Skeletal muscle satellite cell (primary cell): Measurements from ENCODE around the gene PLCB1. TPM values are rescaled to one million over a fixed set of nuclear protein-coding genes. Genes with fewer than 3 reads are reported as not detected.

Source experiments
- H3K27me3 ChIP-seq: 2 replicates; pipeline ENCODE4 v1.7.0; 2013; ENCODE audit warnings: low read length; ENCODE audit not compliant: control insufficient read depth, insufficient read depth
- H3K36me3 ChIP-seq: 2 replicates; pipeline ENCODE4 v1.7.0; 2013; ENCODE audit warnings: mild to moderate bottlenecking, control low read depth, low read length; ENCODE audit not compliant: insufficient read depth
- H3K4me1 ChIP-seq: 2 replicates; pipeline ENCODE4 v1.7.0; 2013; ENCODE audit warnings: low read length; ENCODE audit not compliant: control insufficient read depth, insufficient read depth
- H3K4me2 ChIP-seq: 2 replicates; pipeline ENCODE4 v1.7.0; 2013; ENCODE audit warnings: mild to moderate bottlenecking, low read length
- H3K4me3 ChIP-seq: 2 replicates; pipeline ENCODE4 v1.7.0; 2013; ENCODE audit warnings: low read length
- H3K9ac ChIP-seq: 2 replicates; pipeline ENCODE4 v1.7.0; 2013; ENCODE audit warnings: mild to moderate bottlenecking, low read depth, low read length, moderate library complexity
- H3K9me3 ChIP-seq: replicated peaks from 2 replicates; pipeline ENCODE4 v1.7.0; 2013; ENCODE audit warnings: mild to moderate bottlenecking, control low read depth, low read length
- small RNA-seq: library from RNA; depleted of rRNA; stranded (forward); fragments of <200 nt; gene quantifications from one replicate; pipeline ENCODE3, GENCODE V24; 2012

Gene PLCB1

GRCh38 chr20:8914421-8914820 is 782.4 kb downstream of the PLCB1 start:
- Histone ChIP-seq H3K4me2 (no peak overlapping the region), H3K9ac (no peak overlapping the region), H3K4me1 (no peaks in the 10 kb centered on the region), H3K27me3 (no peaks in the 10 kb centered on the region), H3K9me3 (no peaks in the 10 kb centered on the region), H3K36me3 (no peaks in the 10 kb centered on the region), H3K4me3 (no peak overlapping the region)

- no peak overlapping the region for H3K4me2 ChIP-seq
- H3K9me3 ChIP-seq = no peaks in the 10 kb centered on the region
- H3K4me1 ChIP-seq = no peaks in the 10 kb centered on the region
- H3K4me3 ChIP-seq = no peak overlapping the region
- H3K9ac ChIP-seq = no peak overlapping the region
- no peaks in the 10 kb centered on the region for H3K36me3 ChIP-seq
- H3K27me3 ChIP-seq = no peaks in the 10 kb centered on the region
Measured at GRCh38 chr20:8917084-8917483, 785.0 kb downstream of the PLCB1 start.

- no peak overlapping the region for H3K4me2 ChIP-seq
- no peaks in the 10 kb centered on the region for H3K9me3 ChIP-seq
- H3K4me3 ChIP-seq = no peak overlapping the region
- no peaks in the 10 kb centered on the region for H3K4me1 ChIP-seq
- H3K27me3 ChIP-seq = no peaks in the 10 kb centered on the region
- no peaks in the 10 kb centered on the region for H3K36me3 ChIP-seq
- no peak overlapping the region for H3K9ac ChIP-seq
Measured at GRCh38 chr20:8918145-8918544, 786.1 kb downstream of the PLCB1 start.

GRCh38 chr20:8924539-8924938 is 792.5 kb downstream of the PLCB1 start:
- no peak overlapping the region for H3K4me2 ChIP-seq
- no peak overlapping the region for H3K4me3 ChIP-seq
- no peak overlapping the region for H3K9ac ChIP-seq
- H3K27me3 ChIP-seq = no peaks in the 10 kb centered on the region
- no peaks in the 10 kb centered on the region for H3K9me3 ChIP-seq
- H3K36me3 ChIP-seq = no peaks in the 10 kb centered on the region
- H3K4me1 ChIP-seq = no peaks in the 10 kb centered on the region

DNA sequence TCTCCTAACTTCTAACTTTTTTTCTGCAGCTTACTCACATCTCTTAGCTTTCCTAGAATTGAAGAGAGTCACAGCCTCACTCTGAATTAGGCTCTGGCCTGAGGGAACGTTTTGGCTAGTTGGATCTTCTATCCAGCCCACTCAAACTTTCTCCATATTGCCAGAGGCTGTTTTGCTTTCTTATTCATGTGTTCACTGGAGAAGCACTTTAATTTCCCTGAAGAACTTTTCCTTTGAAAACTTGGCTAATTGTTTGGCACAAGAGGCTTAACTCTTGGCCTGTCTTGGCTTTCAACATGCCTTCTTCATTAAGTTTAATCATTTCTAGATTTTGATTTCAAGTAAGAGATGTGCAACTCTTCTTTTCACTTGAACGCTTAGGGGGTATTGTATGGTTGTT is 798.7 kb downstream of the PLCB1 start:
- Histone ChIP-seq H3K27me3 (no peaks in the 10 kb centered on the region), H3K9me3 (no peaks in the 10 kb centered on the region), H3K9ac (no peak overlapping the region), H3K4me1 (peaks cover 6% of the 10 kb centered on the region), H3K4me2 (no peak overlapping the region), H3K36me3 (no peaks in the 10 kb centered on the region), H3K4me3 (no peak overlapping the region)

- Histone ChIP-seq H3K9ac (peak overlapping the region; percentile 5), H3K27me3 (no peaks in the 10 kb centered on the region), H3K4me1 (peaks cover 6% of the 10 kb centered on the region), H3K4me2 (no peak overlapping the region), H3K4me3 (no peak overlapping the region), H3K36me3 (no peaks in the 10 kb centered on the region), H3K9me3 (no peaks in the 10 kb centered on the region)
Measured at GRCh38 chr20:8932192-8933165, 800.4 kb downstream of the PLCB1 start.

DNA sequence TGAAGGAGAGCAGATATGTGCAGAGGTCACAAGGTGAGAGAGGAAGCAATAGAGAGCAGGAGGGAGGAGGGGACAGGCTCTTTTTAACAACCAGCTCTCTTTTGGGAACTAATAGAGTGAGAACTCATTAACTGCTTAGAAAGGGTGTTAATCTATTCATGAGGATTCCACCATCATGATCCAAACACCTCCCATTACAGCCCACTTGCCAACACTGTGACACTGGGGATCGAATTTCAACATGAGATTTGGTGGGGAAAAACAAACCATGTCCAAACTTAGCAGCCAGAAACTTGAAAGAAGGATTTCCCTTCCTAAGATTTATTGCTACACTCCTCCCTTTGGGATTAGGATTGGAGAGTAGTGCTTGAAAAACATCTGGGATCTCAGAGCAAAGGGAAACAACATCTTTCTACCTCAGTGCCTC is 801.3 kb downstream of the PLCB1 start:
- Histone ChIP-seq H3K9ac (no peak overlapping the region), H3K4me1 (peaks cover 6% of the 10 kb centered on the region), H3K9me3 (no peaks in the 10 kb centered on the region), H3K4me3 (no peak overlapping the region), H3K27me3 (no peaks in the 10 kb centered on the region), H3K36me3 (no peaks in the 10 kb centered on the region), H3K4me2 (no peak overlapping the region)

DNA sequence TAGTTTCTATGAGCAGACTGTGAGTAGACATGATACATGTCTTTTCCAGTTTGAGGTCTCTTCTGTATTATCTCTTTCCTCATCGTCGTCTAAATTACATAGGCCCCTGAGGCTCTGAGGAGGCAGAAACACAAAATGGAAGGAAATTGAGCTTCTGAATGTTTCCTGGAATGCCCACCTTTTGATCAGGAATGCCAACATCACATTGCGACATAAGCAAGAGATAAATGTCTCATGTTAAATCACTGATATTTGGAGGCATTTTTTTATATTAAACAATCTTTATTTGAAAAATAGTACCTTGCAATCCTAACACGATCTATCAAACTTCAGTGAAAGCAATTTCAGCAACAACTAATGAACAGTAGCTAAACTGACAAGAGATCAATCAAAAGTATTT is 802.3 kb downstream of the PLCB1 start:
- Histone ChIP-seq H3K27me3 (no peaks in the 10 kb centered on the region), H3K36me3 (no peaks in the 10 kb centered on the region), H3K4me1 (peaks cover 6% of the 10 kb centered on the region), H3K9ac (no peak overlapping the region), H3K4me2 (no peak overlapping the region), H3K4me3 (no peak overlapping the region), H3K9me3 (no peaks in the 10 kb centered on the region)

Small RNAs within 50 kb of the gene (small RNA-seq; reads per million reads assigned to genes)
- gene AL445567.1 = not detected
- gene RNU105B = 0.49 reads per million
